ENCODE measurements around the gene RARRES2. TPM values are rescaled to one million over a fixed set of nuclear protein-coding genes. Genes with fewer than 3 reads are reported as not detected.

RARRES2 gene
- total and polyA plus RNA-seq, 2 of the 13 experiments (the other 11 are each of a cell fraction or from before 2014, with no cell fraction given), result 134 to 172 TPM

- TF ChIP-seq ATF6 (CRISPR knock-in tag; conservative IDR thresholded peaks at IDR 0.05), result no peak
- no peak for TF ChIP-seq PITX1 (CRISPR knock-in tag; IDR thresholded peaks at IDR 0.05)
- TF ChIP-seq ZFP36L1 (CRISPR knock-in tag; IDR thresholded peaks at IDR 0.05), result peak; percentile 82
- no peak for TF ChIP-seq SUZ12 (IDR thresholded peaks at IDR 0.05; ENCODE audit: low read depth, low read length)
- TF ChIP-seq HDAC1 (CRISPR knock-in tag; IDR thresholded peaks at IDR 0.05), result peak; percentile 54
- peak; percentile 73 for TF ChIP-seq HOXA5 (CRISPR knock-in tag; IDR thresholded peaks at IDR 0.05)
- TF ChIP-seq JARID2 (CRISPR knock-in tag; IDR thresholded peaks at IDR 0.05; ENCODE audit: insufficient replicate concordance), result peak; percentile 17
- TF ChIP-seq JDP2 (CRISPR knock-in tag; IDR thresholded peaks at IDR 0.05; ENCODE audit: borderline replicate concordance), result peak; percentile 65; the same call in 1 of the 2 replicates
- peak; percentile 88; the same call in 1 of the 2 replicates for TF ChIP-seq MXD1 (CRISPR knock-in tag; IDR thresholded peaks at IDR 0.05)
- TF ChIP-seq ZNF101 (CRISPR knock-in tag; IDR thresholded peaks at IDR 0.05; ENCODE audit: borderline replicate concordance, low read depth), result no peak
- peak; percentile 89 for TF ChIP-seq ZNF281 (CRISPR knock-in tag; IDR thresholded peaks at IDR 0.05; ENCODE audit: borderline replicate concordance)
- peak; percentile 48; the same call in 2 of the 3 replicates for TF ChIP-seq MXI1 (IDR thresholded peaks at IDR 0.05; ENCODE audit: borderline replicate concordance, low read depth, low read length)
- TF ChIP-seq CREM (IDR thresholded peaks at IDR 0.05), result peak; percentile 28; the same call in 1 of the 2 replicates
- no peak for TF ChIP-seq CREM (CRISPR knock-in tag; IDR thresholded peaks at IDR 0.05)
- TF ChIP-seq ZNF350 (CRISPR knock-in tag; IDR thresholded peaks at IDR 0.05; ENCODE audit: borderline replicate concordance, low read depth), result 0 out of 2 replicates have a peak, but pooled peaks have one; percentile 27
- peak; percentile 94 for TF ChIP-seq ZFY (CRISPR knock-in tag; IDR thresholded peaks at IDR 0.05)
- TF ChIP-seq ZNF317 (CRISPR knock-in tag; IDR thresholded peaks at IDR 0.05), result no peak
- no peak; the same call in 1 of the 2 replicates for TF ChIP-seq ZBTB8A (CRISPR knock-in tag; IDR thresholded peaks at IDR 0.05; ENCODE audit: borderline replicate concordance, low read depth)
- peak; percentile 67; the same call in 1 of the 2 replicates for TF ChIP-seq ZBTB39 (CRISPR knock-in tag; IDR thresholded peaks at IDR 0.05)
- TF ChIP-seq GRHL1 (CRISPR knock-in tag; conservative IDR thresholded peaks at IDR 0.05), result no peak
Measured at GRCh38 chr7:150368096-150368883, 26.9 kb upstream of the RARRES2 start, which contains the start of gene REPIN1 (continued).

Data from HepG2 (cell line).